Stimulated activated CD4-positive, alpha-beta T cell treated with anti-CD3 and anti-CD28 coated beads, TNF-alpha, amount 100 ng/mL, for 4 hours (primary cell): ENCODE results near the gene DSG3.
"Not testable (repeated sequence)": the region's sequence is repeated elsewhere in the genome, so short reads cannot be mapped to it uniquely, and the experiment has no call there.

ENCODE experiments used
- DNase-seq, 3 experiments: peaks; one replicate each; pipeline ENCODE4 v3.0.0-alpha.2; 2020; ENCODE audit warnings: low read depth in 3 of 3

DSG3 gene

DNA sequence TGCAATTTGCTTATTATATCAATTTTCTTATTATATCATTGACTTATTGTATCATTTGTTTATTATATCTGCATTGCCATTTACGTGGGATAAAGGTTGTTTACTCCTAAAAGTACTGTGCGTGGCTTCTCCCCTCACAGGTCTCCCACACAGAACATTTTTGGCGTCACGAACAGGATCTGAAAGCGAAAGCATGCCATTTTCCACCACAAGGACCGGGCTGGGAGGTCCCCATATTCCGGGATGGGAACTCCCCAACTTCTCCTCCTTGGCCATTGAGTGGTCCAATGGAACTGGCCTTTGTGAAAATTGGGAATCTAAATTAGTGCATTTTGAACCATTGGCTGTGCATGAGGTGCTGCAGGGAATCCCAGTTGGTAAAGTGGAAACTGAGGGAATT is 45.6 kb downstream of the DSG3 start:
- DNase-seq = no peak

- DNase-seq = no peak
Measured at GRCh38 chr18:31493941-31494340, 46.4 kb downstream of the DSG3 start.

DNA sequence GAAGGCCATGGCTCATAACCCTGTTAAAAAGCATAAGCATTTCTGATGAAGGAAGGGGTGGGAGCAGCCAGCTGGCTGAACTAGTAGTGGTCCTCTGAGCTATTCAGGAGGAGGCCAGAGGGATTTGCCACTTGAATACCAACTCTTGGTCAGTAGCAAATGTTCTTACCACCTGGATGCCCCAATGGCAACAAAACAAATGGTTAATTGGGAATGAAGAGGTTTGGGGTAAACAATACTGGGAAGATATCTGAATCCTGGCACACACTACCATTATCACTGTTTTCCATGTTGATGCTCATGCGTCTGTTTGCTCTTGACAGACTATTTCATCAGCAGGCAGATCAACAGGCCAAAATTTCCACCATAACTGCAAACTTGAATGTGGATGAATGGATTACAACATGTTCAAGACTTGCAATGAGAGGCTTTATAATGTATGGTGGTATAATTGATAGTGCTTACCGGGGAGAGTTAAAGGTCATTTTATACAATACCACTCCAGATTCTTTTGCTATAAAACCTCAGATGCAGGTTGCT is 47.2 kb downstream of the DSG3 start:
- DNase-seq = not testable (repeated sequence)

GRCh38 chr18:31497404-31497835 is 49.9 kb downstream of the DSG3 start:
- no peak for DNase-seq

DNA sequence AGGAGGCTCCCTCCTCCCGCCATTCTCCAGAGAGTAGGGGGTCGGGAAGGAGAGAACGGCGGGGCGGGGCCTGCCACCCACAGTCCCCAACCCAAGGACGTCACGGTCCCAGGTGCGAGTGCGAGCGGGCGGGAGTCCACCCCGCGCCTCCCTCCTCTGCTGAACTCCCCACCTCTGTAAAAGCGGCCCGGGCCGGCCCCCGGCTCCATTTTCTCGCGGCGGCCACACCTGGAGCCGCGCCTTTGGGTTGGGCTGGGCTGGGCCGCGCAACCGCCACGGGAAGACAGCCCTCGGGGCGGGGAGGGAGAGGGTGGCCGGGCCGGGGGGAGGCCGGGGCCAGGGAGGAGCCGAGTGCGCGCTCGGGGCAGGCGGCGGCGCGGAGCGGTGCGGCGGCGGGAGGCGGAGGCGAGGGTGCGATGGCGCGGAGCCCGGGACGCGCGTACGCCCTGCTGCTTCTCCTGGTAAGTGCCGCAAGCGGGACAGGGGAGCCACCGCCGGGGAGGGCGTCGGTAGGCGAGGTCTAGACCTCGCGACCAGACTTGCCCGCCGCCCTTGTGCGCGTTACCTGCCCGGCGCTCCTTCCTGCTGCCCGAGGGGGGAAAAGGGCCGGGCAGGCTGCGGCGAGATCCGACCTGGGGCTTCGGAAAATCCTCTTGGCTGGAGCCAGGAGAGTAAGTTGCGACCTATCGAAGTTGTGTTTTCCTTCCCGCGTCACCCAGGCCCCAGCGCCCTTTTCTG is 50.5 kb downstream of the DSG3 start, which contains the start of gene DSG2:
Gene DSG2 (plus strand): TSS at position 342 of the 738 bp plus-strand sequence. CDS start 75 bp downstream, at position 417.
- no peak for DNase-seq

- DNase-seq = no peak
Measured at GRCh38 chr18:31498574-31499524, 51.3 kb downstream of the DSG3 start.

GRCh38 chr18:31500051-31500688 is 52.6 kb downstream of the DSG3 start:
- no peak for DNase-seq

DNA sequence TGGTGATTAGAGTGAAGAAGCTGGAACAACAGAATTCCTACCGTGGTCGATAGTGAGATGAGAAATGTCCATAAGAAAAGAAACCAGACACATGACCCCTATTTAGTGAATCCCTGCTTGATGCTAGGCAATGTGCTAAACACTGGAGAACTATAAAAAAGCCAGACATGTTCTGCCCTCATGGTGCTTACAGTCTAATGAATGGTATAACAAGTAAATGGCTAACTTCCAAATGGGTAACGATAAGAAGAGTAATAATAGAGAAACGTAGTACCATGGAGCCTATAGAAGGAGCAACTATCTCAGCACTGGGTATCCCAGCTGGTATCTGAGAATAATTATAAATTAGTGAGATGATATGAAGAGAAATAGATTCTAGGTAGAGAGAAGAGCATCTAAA is 55.5 kb downstream of the DSG3 start:
- no peak for DNase-seq

DNA sequence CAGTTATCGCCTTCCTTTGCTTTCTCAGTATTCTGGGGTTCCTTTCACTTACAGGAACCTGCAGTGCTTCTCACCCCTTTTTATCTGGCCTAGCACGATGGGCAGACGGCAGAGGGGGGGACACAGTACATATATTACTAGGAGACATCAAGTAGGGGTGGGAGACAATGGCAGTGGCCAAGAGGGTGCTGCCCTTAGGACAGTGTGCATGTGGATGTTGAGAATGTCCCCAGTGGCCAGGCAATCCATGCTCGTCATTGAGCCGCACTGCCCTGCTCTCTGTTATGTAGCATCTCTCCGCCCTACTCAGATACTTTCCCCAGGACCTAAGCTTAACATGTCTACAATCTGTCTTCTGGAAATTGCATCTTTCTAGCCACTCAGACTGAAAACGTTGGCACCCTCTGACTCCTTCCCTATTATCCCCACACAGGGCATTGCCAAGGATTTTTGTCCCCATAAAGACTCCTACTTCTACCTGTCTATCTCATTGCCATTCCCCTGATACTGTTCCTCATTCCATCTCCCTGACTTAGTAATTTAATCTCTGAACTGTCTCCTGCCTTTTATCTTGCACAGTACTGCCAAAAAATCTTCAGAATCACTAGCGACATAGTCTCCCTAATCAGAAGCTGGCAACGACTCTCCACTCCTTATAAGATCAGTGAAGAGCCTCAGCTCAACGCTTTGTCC is 57.1 kb downstream of the DSG3 start:
- DNase-seq = no peak

GRCh38 chr18:31505156-31505555 is 57.6 kb downstream of the DSG3 start:
- DNase-seq = no peak

GRCh38 chr18:31506024-31506742 is 58.6 kb downstream of the DSG3 start:
- no peak for DNase-seq

- DNase-seq = not testable (repeated sequence)
Measured at GRCh38 chr18:31507124-31507523, 59.6 kb downstream of the DSG3 start.

GRCh38 chr18:31508781-31509180 is 61.2 kb downstream of the DSG3 start:
- DNase-seq = no peak

DNA sequence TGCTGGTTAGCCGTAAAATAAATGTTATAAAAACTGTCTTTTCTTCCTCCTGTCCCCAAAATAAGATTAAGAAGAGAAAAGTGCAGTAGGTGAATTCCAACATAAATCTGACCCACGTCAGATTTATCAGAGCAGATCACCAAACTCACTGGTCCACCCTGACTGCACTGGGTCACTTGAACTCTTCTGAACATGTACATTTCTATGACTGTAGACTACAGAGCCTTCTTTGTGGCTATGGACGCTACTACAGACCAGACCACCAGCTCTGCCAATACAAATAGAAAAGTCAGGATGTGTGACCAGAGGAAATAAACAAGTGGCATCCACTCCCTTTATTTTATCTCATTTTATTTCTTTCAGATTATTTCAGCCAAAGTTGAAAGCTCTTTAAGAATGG is 62.0 kb downstream of the DSG3 start:
- no peak for DNase-seq

DNA sequence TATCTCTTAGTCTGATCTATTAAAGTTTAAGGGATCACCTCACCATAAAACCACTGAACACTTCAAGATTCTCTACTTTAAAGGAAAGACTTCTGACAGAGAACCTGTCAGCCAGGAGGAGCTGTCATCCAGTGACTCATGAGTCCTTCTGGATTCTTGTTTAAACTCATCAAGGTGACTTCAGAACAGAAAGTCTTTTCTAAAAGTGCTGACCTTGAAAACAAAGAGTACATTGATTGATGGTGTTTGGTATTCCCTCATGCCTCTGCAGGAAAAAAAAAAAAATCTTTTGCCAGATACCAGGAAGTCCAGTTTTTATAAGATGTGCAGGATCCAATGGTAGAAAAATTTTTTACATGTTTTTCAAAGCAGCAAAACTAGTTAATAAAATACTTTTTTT is 62.8 kb downstream of the DSG3 start:
- DNase-seq = no peak

- DNase-seq = no peak
Measured at GRCh38 chr18:31511098-31511497, 63.6 kb downstream of the DSG3 start.

GRCh38 chr18:31512203-31512764 is 64.7 kb downstream of the DSG3 start:
- DNase-seq = no peak

DNA sequence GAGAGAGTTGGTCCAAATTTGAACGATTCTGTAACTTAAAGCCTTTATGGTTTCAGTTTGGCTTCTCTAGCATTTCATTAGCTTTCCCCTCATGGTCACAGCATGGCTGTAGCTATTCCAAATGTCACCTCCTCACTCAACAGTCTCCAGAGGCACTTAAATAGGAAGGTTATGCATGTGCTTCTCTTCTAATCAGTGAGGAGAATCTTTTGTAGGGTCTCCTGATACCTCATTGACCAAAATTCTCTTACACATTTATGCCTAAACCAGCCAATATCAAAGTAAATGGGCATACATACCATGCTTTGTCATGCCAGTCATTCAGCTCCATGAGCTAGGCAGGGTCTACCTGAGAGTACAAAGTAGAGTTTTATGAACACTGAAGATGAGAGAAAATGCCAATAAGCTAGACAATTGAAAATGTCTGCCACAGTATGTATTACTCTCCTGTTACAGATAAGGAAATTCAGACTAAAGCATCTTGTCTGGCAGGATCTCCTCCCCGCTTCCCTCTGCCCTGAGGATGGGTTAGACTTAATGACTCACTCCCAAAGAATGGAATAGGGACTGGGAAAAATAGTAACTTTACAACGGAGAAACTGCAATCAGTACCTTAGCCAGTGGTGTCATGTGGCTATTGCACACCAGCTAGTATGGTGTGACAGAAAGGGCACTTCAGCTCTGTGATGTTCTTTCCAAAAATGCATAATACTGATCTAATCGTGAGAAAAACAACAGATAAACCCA is 65.8 kb downstream of the DSG3 start:
- no peak for DNase-seq

DNA sequence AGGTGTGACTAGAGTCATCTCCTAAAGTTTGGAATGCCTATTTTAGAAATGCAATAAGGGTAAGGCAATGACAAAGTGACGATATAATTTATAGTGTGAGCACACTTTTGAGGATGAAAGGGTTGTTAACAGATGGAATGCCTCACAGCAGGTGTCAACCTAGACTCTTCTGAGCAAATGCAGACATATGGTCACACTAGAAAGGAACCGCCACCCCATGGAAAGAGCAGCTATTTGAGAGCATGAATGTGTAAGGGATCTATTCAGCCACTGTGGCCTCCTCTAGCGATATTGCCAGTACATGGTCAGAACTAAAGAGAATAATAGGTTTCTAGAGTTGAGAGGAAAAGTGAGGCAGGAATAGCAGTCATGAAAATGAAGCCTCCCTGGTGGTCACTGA is 68.9 kb downstream of the DSG3 start:
- DNase-seq = no peak

DNA sequence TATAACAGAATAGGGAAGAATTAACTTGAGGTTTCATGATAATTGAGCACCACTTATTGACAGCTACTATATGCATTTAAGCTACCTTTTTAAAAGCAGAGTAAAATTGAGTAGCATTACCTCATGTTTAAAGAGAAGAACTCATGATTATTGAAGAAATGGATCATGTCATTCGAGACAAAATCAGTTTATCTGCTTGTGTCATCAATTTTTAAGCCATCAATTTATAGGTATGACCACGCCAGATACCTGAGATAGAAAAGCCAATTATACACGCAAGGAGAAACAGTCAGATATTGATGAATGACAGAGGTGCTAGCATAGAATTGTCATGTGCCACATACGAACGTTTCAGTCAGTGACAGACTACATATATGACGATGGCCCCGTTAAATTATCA is 78.8 kb downstream of the DSG3 start:
- no peak for DNase-seq
